GM19239 (cell line): ENCODE results near the gene DMGDH.

ENCODE experiments used
- DNase-seq: peaks from one replicate; pipeline ENCODE4 v3.0.0; 2011; ENCODE audit warnings: low spot score; ENCODE audit not compliant: insufficient read length
- FAIRE-seq: peaks from 2 replicates; lab custom pipeline; 2011; peaks lifted over from hg19 to GRCh38; lab: Jason Lieb, UNC

DMGDH gene

GRCh38 chr5:79069488-79070349 lies at the start of gene DMGDH, which contains the start of gene BHMT2:
DMGDH (minus strand) TSS chr5:79069674; CDS start chr5:79069620, 54 bp downstream.
BHMT2 (plus strand) TSS chr5:79069767; CDS start chr5:79069783, 16 bp downstream.
- no peak for DNase-seq
- FAIRE-seq: no peak

- FAIRE-seq: no peak
- DNase-seq: no peak
Measured at GRCh38 chr5:79112703-79113058, 43.2 kb upstream of the DMGDH start.

GRCh38 chr5:79111960-79112702 lies 42.7 kb upstream of the DMGDH start:
- DNase-seq (no peak), FAIRE-seq (no peak)

GRCh38 chr5:79111387-79111959 lies 42.0 kb upstream of the DMGDH start, which contains the start of gene BHMT:
BHMT (plus strand) TSS chr5:79111809; CDS start chr5:79111886, 77 bp downstream.
- FAIRE-seq (no peak), DNase-seq (no peak)

GRCh38 chr5:79109527-79110492 lies 40.3 kb upstream of the DMGDH start:
- peak; percentile 25 for DNase-seq
- no peak for FAIRE-seq

GRCh38 chr5:79108792-79109191 lies 39.3 kb upstream of the DMGDH start:
- no peak for FAIRE-seq
- no peak for DNase-seq

GRCh38 chr5:79108086-79108485 lies 38.6 kb upstream of the DMGDH start:
- no peak for DNase-seq
- no peak for FAIRE-seq

GRCh38 chr5:79107020-79107796 lies 37.7 kb upstream of the DMGDH start:
- FAIRE-seq (no peak), DNase-seq (no peak)

GRCh38 chr5:79105868-79106267 lies 36.4 kb upstream of the DMGDH start:
- FAIRE-seq (no peak), DNase-seq (no peak)

GRCh38 chr5:79093762-79094161 lies 24.3 kb upstream of the DMGDH start:
- FAIRE-seq (no peak), DNase-seq (no peak)

- FAIRE-seq: no peak
- no peak for DNase-seq
Measured at GRCh38 chr5:79091064-79091463, 21.6 kb upstream of the DMGDH start.

GRCh38 chr5:79088507-79088906 lies 19.0 kb upstream of the DMGDH start:
- FAIRE-seq: no peak

GRCh38 chr5:79086116-79086515 lies 16.6 kb upstream of the DMGDH start:
- DNase-seq: no peak
- FAIRE-seq: no peak

More at GRCh38 chr5:79088507-79088906, 19.0 kb upstream of the DMGDH start:
- DNase-seq: no peak

- DNase-seq: no peak
- no peak for FAIRE-seq
Measured at GRCh38 chr5:79081779-79082178, 12.3 kb upstream of the DMGDH start.

- FAIRE-seq (no peak), DNase-seq (no peak)
Measured at GRCh38 chr5:79080804-79081203, 11.3 kb upstream of the DMGDH start.

- DNase-seq: no peak
- FAIRE-seq: no peak
Measured at GRCh38 chr5:79077680-79078365, 8.3 kb upstream of the DMGDH start.

GRCh38 chr5:79076819-79077218 lies 7.3 kb upstream of the DMGDH start:
- no peak for FAIRE-seq
- no peak for DNase-seq

GRCh38 chr5:79075646-79076426 lies 6.4 kb upstream of the DMGDH start:
- no peak for DNase-seq
- no peak for FAIRE-seq
